ENCODE results near the gene CD2BP2.
"Not testable (repeated sequence)": the region's sequence is repeated elsewhere in the genome, so short reads cannot be mapped to it uniquely, and the experiment has no call there.

Gene CD2BP2

GRCh38 chr16:30355144-30355953, at the start of gene CD2BP2:
Gene CD2BP2 (minus strand): TSS chr16:30355308. CDS start chr16:30354681, 627 bp downstream.
- DNase-seq, result peak; percentile 90

- no peak for DNase-seq
Observed at GRCh38 chr16:30401768-30402425, 46.8 kb upstream of the CD2BP2 start.

GRCh38 chr16:30399435-30400186, 44.5 kb upstream of the CD2BP2 start:
- DNase-seq, result no peak

GRCh38 chr16:30398661-30399434, 43.7 kb upstream of the CD2BP2 start:
- DNase-seq, result no peak

GRCh38 chr16:30397776-30398660, 42.9 kb upstream of the CD2BP2 start:
- no peak for DNase-seq

- DNase-seq, result no peak
Observed at GRCh38 chr16:30397056-30397455, 41.9 kb upstream of the CD2BP2 start.

GRCh38 chr16:30396627-30397026, 41.5 kb upstream of the CD2BP2 start:
- not testable (repeated sequence) for DNase-seq

GRCh38 chr16:30395992-30396585, 41.0 kb upstream of the CD2BP2 start:
- no peak for DNase-seq

GRCh38 chr16:30395155-30395991, 40.3 kb upstream of the CD2BP2 start, which contains the start of gene ZNF48:
Gene ZNF48 (plus strand): TSS chr16:30395420. CDS start chr16:30395795, 375 bp downstream.
- DNase-seq, result peak; percentile 61

- no peak for DNase-seq
Observed at GRCh38 chr16:30394592-30395154, 39.6 kb upstream of the CD2BP2 start.

GRCh38 chr16:30383521-30383920, 28.4 kb upstream of the CD2BP2 start:
- DNase-seq, result no peak

- no peak for DNase-seq
Observed at GRCh38 chr16:30382111-30382881, 27.2 kb upstream of the CD2BP2 start, which contains the start of gene SEPTIN1. Gene SEPTIN1 (minus strand): TSS chr16:30382561. CDS start chr16:30382542, 19 bp downstream.

- DNase-seq, result no peak
Observed at GRCh38 chr16:30381291-30382041, 26.4 kb upstream of the CD2BP2 start.

GRCh38 chr16:30380803-30381208, 25.7 kb upstream of the CD2BP2 start:
- no peak for DNase-seq

GRCh38 chr16:30380072-30380802, 25.1 kb upstream of the CD2BP2 start:
- DNase-seq, result no peak

GRCh38 chr16:30379158-30379783, 24.2 kb upstream of the CD2BP2 start:
- no peak for DNase-seq
